ENCODE results near the gene CRPPA.
"Not testable (repeated sequence)": the region's sequence is repeated elsewhere in the genome, so short reads cannot be mapped to it uniquely, and the experiment has no call there.

CRPPA gene

DNA sequence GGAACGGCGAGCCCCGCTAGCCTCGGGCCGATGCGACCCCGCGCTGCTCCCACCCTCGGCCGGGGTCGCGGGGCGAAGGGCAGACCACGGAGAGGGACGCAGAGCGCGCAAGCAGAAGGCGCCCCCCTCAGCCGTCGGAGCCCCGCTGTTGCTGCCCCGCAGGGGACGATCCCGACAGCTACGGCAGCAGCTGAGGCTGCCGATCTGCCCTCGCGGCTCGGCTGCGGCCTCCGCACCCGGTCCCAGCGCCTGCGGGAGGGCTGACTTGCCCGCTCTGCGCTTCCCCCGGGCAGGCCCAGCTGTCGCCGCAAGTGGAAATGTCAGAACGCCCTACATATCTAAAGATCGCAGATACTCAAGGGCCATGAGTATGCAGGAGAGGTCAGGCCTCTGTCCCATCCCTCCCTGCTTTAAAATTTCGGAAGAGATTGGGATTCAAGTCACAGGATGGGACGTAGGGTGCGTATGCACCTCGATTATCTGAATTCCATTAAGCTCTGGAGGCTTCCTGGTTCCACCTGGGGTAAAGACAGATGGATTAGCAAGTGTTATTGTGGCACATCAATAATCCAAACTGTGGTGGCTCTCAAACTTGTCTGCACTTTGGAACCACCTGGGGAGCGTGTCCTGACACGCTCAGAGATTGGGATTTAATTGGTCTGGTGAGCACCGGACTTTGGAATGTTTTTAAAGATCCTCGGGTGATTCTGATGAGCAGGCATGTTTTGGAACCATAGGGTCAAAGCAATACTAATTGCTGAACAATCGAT, at the start of gene CRPPA:
Gene CRPPA (minus strand): TSS at position 206 of the 770 bp plus-strand sequence. CDS start 216 bp downstream, outside the sequence.
- peak; percentile 14 to 26 for DNase-seq

- no peak for DNase-seq
These were observed 44.4 kb upstream of the CRPPA start, which contains the start of gene SOSTDC1 for GRCh38 chr7:16465469-16466361. Gene SOSTDC1, minus strand, starts transcription at chr7:16465738. Its CDS starts 70 bp downstream, at chr7:16465668.

DNA sequence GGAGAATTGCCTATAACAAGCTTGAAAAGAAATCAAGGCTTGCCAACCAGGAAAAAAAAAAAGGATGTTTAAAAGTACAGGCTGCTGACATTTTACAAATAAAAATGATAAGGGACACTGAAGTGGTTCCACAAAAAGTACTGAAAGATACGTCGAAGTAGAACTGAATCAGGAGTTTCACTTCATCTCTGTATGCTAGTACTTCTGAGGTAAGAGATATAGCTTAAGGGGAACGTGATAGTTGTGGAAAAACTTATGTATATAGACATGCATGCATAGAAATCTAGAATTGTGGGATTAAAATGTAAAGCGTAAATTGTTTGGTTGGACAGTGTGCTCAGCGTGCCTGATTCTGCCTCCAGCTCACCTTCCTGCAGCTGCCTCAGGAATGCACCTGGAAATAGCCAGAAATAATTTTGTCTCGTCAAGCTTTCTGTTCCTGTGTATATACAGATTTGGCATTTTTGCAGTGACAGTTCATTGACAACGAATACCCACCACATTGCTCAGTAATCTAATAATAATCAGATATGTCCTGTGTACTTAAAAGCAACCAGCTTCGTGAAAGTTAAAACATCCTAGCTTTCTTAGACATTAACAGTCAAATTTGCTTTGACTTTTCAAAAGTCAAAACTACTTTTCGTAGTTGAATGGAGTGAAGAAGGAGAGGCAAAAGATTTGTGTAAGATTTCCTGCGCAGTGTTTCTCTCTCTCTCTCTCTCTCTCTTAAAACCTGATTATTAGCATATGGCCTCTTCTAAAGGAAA, 42.8 kb upstream of the CRPPA start:
- DNase-seq: no peak

GRCh38 chr7:16463520-16463919, 42.2 kb upstream of the CRPPA start:
- no peak for DNase-seq

GRCh38 chr7:16462431-16462889, 41.1 kb upstream of the CRPPA start:
- DNase-seq: no peak

- no peak for DNase-seq
These were observed 39.6 kb upstream of the CRPPA start for GRCh38 chr7:16460789-16461493.

DNA sequence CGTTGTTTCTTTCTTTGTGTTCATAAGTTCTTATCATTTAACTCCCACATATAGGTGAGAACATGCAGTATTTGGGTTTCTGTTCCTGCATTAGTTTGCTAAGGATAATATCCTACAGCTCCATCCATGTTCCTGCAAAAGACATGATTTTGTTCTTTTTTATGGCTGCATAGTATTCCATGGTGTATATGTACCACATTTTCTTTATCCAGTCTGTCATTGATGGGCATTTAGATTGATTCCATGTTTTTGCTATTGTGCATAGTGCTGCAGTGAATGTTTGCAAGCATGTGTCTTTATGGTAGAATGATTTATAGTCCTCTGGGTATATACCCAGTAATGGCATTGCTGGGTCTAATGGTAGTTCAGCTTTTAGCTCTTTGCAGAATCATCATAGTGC, 35.0 kb upstream of the CRPPA start:
- not testable (repeated sequence) for DNase-seq

DNA sequence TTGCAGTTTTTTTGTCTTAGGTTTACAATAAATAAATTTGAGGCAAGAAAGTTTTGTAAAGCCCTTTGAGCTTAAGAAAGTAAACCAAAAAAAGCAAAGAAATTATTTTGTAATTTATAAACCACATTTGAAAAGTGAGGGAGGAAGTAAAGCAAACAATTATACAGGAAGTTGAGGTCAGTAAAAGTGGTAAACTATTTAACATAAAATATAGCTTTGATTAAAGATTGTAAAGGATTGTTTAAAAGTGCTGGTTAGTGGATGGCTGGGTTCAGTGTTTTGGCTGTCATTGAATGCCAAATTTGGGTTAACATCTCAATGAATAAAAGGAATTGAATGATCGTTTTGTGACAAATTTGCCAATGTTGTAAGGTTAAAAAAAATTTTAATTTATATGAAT, 34.3 kb upstream of the CRPPA start:
- no peak for DNase-seq

DNA sequence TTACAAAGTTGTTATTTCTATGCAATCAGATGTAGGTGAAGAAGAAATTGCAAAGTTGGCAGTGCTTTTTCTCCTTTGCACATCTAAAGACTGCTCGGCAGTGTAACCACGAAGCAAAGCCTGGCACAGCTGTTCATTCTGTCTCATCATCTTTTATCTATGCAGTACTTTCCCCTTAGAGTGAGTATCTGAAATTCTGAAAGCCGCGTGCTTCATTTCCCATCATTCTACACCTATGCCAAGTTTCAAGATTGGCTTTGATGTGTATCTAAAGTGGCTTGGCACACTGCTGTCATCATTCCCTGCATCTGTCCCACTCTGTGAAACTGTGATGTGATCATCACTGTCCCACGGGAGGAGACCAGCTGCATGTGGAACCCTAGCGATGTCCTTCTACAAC, 29.0 kb upstream of the CRPPA start:
- no peak for DNase-seq

GRCh38 chr7:16447876-16448275, 26.5 kb upstream of the CRPPA start:
- DNase-seq: no peak

GRCh38 chr7:16446508-16446907, 25.2 kb upstream of the CRPPA start:
- no peak for DNase-seq

GRCh38 chr7:16443871-16444270, 22.5 kb upstream of the CRPPA start:
- not testable (repeated sequence) for DNase-seq

DNA sequence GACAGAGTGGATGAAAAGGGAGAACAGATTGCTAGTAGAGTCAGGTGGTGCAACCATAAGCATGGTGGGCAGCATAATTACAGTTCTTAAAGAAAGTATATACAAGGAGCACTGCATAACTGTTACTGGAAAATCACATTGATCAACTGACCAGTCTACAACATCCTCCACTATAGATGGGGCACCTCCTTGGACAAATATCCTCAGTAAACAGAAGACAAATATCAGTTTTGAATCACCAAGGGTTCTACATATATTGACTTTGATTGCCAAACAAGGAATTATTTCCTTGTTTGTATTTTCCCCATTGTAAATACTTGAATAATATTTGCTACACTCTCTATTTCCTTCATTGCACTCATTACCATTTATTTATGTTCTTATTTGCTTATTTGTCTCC, 17.6 kb upstream of the CRPPA start:
- DNase-seq: no peak

GRCh38 chr7:16436306-16436705, 15.0 kb upstream of the CRPPA start:
- no peak for DNase-seq

DNA sequence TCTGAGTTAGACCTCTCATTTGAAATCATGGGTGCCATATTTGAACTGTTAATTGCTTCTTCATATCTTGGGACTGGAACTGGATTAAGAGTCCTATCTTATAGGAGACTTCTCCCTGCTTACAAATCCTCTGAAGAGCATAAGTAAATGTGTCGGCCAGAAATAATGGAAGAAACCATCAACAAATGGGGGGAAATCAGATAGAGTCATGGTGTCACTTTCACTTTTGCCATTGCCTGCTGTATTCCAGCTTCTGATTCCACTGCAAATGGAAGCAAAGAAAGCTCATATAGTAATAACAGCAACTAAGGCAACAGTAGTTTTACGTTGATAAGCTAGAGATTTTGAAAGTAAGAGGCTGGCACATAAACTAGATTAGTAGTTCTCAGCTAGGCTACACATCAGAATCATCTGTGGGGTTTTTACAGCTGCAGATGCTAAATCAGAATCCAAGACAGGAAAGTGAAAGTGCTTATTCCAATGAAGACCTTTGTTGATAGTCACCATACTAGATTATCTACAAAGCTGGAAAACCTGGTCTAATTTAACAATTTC, 12.3 kb upstream of the CRPPA start:
- no peak for DNase-seq

- no peak for DNase-seq
These were observed 11.0 kb upstream of the CRPPA start for GRCh38 chr7:16432425-16432731.

GRCh38 chr7:16431646-16432424, 10.5 kb upstream of the CRPPA start:
- peak in 1 of 2 donors; percentile 32 for DNase-seq

GRCh38 chr7:16430133-16430532, 8.8 kb upstream of the CRPPA start:
- no peak for DNase-seq

GRCh38 chr7:16428672-16429071, 7.3 kb upstream of the CRPPA start:
- no peak for DNase-seq

DNA sequence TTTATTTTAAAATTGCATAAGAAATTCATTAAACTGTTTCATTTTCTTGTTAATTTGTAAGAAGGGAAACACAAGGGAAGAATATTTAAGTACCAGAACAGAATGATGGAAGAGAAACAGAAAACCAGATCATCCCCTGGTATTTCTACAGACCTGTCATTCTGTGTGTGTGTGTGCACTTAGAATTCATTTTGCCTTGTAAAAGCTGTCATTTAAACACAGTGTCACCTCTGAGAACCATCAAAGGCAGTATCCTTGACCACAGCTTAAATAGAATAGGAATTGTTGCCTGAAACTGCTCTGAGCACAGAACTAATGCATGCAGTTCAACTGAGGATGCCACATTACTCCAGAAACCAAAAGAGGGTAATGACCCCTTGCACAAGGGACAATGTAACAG, 6.8 kb upstream of the CRPPA start:
- DNase-seq: no peak

DNA sequence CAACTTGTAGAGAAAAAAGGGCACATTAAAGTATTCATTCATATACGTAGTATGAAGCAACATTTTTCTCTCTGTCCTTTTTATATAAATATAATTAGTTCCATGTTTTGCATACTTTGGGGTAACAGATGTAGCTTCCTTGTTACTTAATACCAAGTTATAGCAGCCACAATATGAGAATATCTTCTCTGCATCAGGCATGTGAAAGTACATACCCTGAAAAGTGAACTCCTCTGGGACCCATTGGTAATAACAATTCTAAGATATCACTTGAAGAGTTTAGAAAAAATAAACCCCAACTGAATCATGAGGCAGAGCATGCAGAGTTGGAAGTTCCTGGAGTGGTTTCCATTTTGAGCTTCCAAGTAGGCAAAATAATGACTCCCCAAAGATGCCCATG, 2.4 kb upstream of the CRPPA start:
- no peak for DNase-seq
